Endothelial cell of umbilical vein (primary cell): ENCODE measurements around the gene PTPRF. TPM values are rescaled to one million over a fixed set of nuclear protein-coding genes. Genes with fewer than 3 reads are reported as not detected.
"Not testable (repeated sequence)": the region's sequence is repeated elsewhere in the genome, so short reads cannot be mapped to it uniquely, and the experiment has no call there.

Experiments used
- BruUV-seq: library from RNA; stranded (reverse); fragments of 400-500 nt; replicated peaks from 2 replicates; lab custom pipeline; 2021; lab: Mats Ljungman, UMichigan
- CTCF ChIA-PET: fragments of 300-600, 350-600 bp; sonication (Branson Sonifier 250); formaldehyde crosslinking; loops from one replicate; lab custom pipeline; 2021; ENCODE audit warnings: antibody characterized with exemption, inconsistent platforms; lab: Charles Lee
- POLR2A ChIA-PET: fragments of 300-600, 350-600 bp; sonication (Branson Sonifier 250); formaldehyde crosslinking; loops from one replicate; lab custom pipeline; 2021; ENCODE audit warnings: antibody characterized with exemption, inconsistent platforms; lab: Charles Lee
- DNase-seq: peaks from one replicate; pipeline ENCODE4 v3.0.0-alpha.2; 2011; ENCODE audit warnings: low read depth, low spot score
- FAIRE-seq: peaks from 2 replicates; lab custom pipeline; 2011; peaks lifted over from hg19 to GRCh38; lab: Jason Lieb, UNC
- H2AFZ ChIP-seq: 2 replicates; pipeline ENCODE4 v1.6.0; 2012; ENCODE audit warnings: low read depth, low read length, control low read depth, inconsistent platforms
- H3K27ac ChIP-seq: 2 replicates; pipeline ENCODE4 v1.5.1; 2011; ENCODE audit warnings: low read depth, mild to moderate bottlenecking, control low read depth, low read length, moderate library complexity; ENCODE audit not compliant: insufficient read depth
- H3K27me3 ChIP-seq, 2 experiments: 2 replicates each; pipeline versions ENCODE4 v1.6.0 to v1.6.1; 2011; ENCODE audit warnings: low read length in 2 of 2, mixed read lengths in 1 of 2; ENCODE audit not compliant: control insufficient read depth in 2 of 2, insufficient read depth in 2 of 2
- H3K36me3 ChIP-seq, 2 experiments: 2 replicates in 1 of 2; 3 replicates in 1 of 2; pipeline ENCODE4 v1.5.1; 2011; ENCODE audit warnings: low read length in 2 of 2, mild to moderate bottlenecking in 1 of 2, moderate library complexity in 1 of 2; ENCODE audit not compliant: control insufficient read depth in 2 of 2, insufficient read depth in 2 of 2; ENCODE audit errors: extremely low read depth in 1 of 2
- H3K4me1 ChIP-seq: 3 replicates; pipeline ENCODE4 v1.5.1; 2011; ENCODE audit warnings: mild to moderate bottlenecking, low read length; ENCODE audit not compliant: control insufficient read depth, insufficient read depth; ENCODE audit errors: extremely low read depth
- H3K4me2 ChIP-seq: 2 replicates; pipeline ENCODE4 v1.6.1; 2011; ENCODE audit warnings: low read length, control low read depth, mixed read lengths; ENCODE audit not compliant: insufficient read depth
- H3K4me3 ChIP-seq, 3 experiments: fragments of 200-600 bp in 1 of 3; sonication (generic), shearing (Covaris generic) in 1 of 3; replicated peaks in 1 of 3; 2 replicates each; pipeline ENCODE4 v1.5.1; 2011 to 2016; ENCODE audit warnings: control low read depth in 3 of 3, low read length in 3 of 3, mild to moderate bottlenecking in 2 of 3, inconsistent platforms in 1 of 3, low read depth in 1 of 3, moderate library complexity in 1 of 3; ENCODE audit not compliant: insufficient read depth in 1 of 3
- H3K79me2 ChIP-seq: 2 replicates; pipeline ENCODE4 v1.6.0; 2012; ENCODE audit warnings: low read length, inconsistent platforms; ENCODE audit not compliant: control insufficient read depth, insufficient read depth
- H3K9ac ChIP-seq: replicated peaks from 2 replicates; pipeline ENCODE3; 2011; ENCODE audit warnings: low read length, control low read depth; ENCODE audit not compliant: insufficient read depth; ENCODE audit errors: extremely low read depth
- H3K9me1 ChIP-seq: replicated peaks from 3 replicates; pipeline ENCODE4 v1.6.0; 2011; ENCODE audit warnings: mild to moderate bottlenecking, low read length; ENCODE audit not compliant: control insufficient read depth, insufficient read depth; ENCODE audit errors: extremely low read depth
- H3K9me3 ChIP-seq: replicated peaks from 2 replicates; pipeline ENCODE4 v1.5.1; 2012; ENCODE audit warnings: low read length, inconsistent platforms; ENCODE audit not compliant: control insufficient read depth, insufficient read depth
- H4K20me1 ChIP-seq: replicated peaks from 2 replicates; pipeline ENCODE3; 2011; ENCODE audit warnings: mild to moderate bottlenecking, low read length; ENCODE audit not compliant: control insufficient read depth, insufficient read depth; ENCODE audit errors: extremely low read depth
- EZH2 ChIP-seq: IDR thresholded peaks from 2 replicates; pipeline ENCODE4 v1.6.1; 2012; ENCODE audit warnings: borderline replicate concordance, low read depth, mild to moderate bottlenecking, moderate library complexity, low read length, inconsistent platforms; ENCODE audit not compliant: severe bottlenecking
- POLR2AphosphoS5 ChIP-seq: IDR thresholded peaks from 2 replicates; pipeline ENCODE4 v1.6.1; 2012; ENCODE audit warnings: low read depth, mild to moderate bottlenecking, control low read depth, low read length, moderate library complexity; ENCODE audit not compliant: insufficient read depth
- dilution Hi-C: fragments of 300-500 bp; cut with MboI; formaldehyde crosslinking; loops from one replicate; pipeline ENCODE4 v1.15.0; 2019; ENCODE audit warnings: low sequenced_read_pairs; ENCODE audit not compliant: extremely low pct_ligation_motif_present
- intact Hi-C: fragments of 100-400 bp; cut with micrococcal nuclease; formaldehyde crosslinking; loops from one replicate; pipeline ENCODE4 v1.10.0; 2022
- polyA plus RNA-seq, 4 experiments: library from polyadenylated mRNA; depleted of rRNA in 3 of 4; stranded (reverse) in 3 of 4; unstranded in 1 of 4; fragments of >200 nt; gene quantifications; 2 replicates each; pipeline versions ENCODE4 v1.2.1 to v1.2.3, GENCODE V29; 2011 to 2012; ENCODE audit warnings: missing spikeins in 1 of 4
- total RNA-seq: library from RNA; stranded (reverse); gene quantifications from 2 replicates; pipeline ENCODE4 v1.2.3, GENCODE V29; 2021
- TF ChIP-seq, protein P1 (sequence below): IDR thresholded peaks from 2 replicates; pipeline ENCODE4 v1.6.1; 2011; ENCODE audit not compliant: insufficient read depth, insufficient read length

The PTPRF gene
- total and polyA plus RNA-seq, 2 donors (not counting 3 experiments of a cell fraction or from before 2014, with no cell fraction given) = 217 to 338 TPM

DNA sequence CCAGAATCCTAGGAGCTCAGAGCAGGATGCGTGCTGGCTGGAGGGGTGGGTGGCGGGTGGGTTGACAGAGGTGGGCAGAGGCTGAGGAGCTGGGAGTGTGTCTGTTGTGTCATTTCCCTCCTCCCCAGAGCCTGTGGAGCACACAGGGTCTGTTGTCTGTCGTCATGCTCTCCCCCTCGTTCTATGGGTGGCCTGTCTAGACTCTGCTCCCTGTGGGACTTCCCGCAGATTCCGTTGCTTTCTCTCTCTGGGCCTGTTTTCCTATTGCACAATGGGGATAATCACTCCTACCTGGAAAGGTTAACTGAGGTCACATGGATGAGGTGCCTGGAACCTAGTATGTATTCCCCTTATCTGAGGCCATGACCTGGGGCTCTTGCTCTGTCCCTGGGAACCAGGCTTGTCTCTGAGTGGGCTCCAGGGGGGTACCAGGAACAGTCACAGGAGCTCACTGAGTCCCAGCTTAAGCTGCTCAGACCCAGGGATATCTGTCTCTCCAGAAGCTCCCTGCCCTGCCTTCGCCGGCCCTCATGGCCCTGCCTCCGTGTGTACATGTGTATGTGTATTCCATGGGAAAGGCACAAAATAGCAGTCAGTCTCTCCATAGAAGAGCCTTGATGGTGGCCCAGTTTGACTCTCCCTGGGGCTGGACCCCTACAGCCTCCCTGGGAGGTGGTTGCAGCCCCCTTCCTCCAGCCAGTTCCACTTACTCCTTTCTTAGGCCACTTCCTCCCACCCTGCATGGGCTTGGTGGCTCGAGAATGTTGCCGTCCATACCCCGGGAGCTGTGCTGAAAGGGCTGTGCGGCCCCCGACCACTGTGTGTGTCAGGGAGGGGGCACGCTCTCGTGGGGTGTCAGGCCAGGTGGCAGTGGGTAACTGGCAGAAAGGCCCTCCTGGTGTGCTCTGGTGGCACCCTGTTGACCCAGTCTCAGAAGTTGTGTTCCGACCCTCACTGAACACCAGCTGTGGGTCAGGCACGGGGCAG, 17.9 kb downstream of the PTPRF start:
- no peak overlapping the region for H3K4me2 ChIP-seq
- peaks cover 6% of the 10 kb centered on the region for H3K4me1 ChIP-seq
- dilution Hi-C loops = no loop called here
- BruUV-seq = no TSS peak
- no peak overlapping the region for H3K9ac ChIP-seq
- FAIRE-seq (no peak), DNase-seq (no peak)
- H4K20me1 ChIP-seq = no peaks in the 10 kb centered on the region
- CTCF ChIA-PET = no interaction called here
- H3K9me1 ChIP-seq = no peaks in the 10 kb centered on the region
- no peak overlapping the region for H3K4me3 ChIP-seq
- peaks cover 2 to 26% of the 10 kb centered on the region in 2 experiments for H3K36me3 ChIP-seq
- TF ChIP-seq EZH2 (no peak), POLR2AphosphoS5 (no peak)
- TF ChIP-seq, protein P1, sequence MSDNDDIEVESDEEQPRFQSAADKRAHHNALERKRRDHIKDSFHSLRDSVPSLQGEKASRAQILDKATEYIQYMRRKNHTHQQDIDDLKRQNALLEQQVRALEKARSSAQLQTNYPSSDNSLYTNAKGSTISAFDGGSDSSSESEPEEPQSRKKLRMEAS = no peak
- H3K9me3 ChIP-seq = no peaks in the 10 kb centered on the region
- H2AFZ ChIP-seq = no peak overlapping the region
- peaks cover 8% of the 10 kb centered on the region for H3K79me2 ChIP-seq
- intact Hi-C loops = no loop called here
- no peak overlapping the region for H3K27ac ChIP-seq
- H3K27me3 ChIP-seq = no peaks in the 10 kb centered on the region
- POLR2A ChIA-PET = no interaction called here

DNA sequence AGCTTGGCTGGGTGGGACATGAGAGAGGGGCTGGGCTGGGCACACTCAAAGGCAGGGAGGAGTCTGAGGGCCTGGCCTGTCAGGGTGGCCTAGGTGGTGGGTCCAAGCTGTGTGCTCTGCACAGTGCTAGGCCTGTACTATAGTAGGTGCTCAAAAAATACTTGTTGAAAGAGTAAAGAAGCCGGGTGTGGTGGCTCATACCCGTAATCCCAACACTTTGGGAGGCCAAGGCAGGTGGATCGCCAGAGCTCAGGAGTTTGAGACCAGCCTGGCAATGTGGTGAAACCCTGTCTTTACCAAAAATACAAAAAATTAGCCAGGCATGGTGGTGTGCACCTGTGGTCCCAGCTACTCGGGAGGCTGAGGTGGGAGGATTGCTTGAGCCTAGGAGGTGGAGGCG, 18.7 kb downstream of the PTPRF start:
- BruUV-seq, H3K27ac ChIP-seq, H4K20me1 ChIP-seq, DNase-seq, H3K9me1 ChIP-seq, H3K4me2 ChIP-seq, H3K27me3 ChIP-seq, H3K4me3 ChIP-seq, FAIRE-seq, H3K9ac ChIP-seq, H3K4me1 ChIP-seq, dilution Hi-C loops, H3K79me2 ChIP-seq, H2AFZ ChIP-seq, H3K9me3 ChIP-seq, intact Hi-C loops, POLR2A ChIA-PET: not testable (repeated sequence)
- CTCF ChIA-PET = interaction anchor here (0.9 kb wide), 1 partner anchor 8 kb away, joined by 5 read pairs; no protein-coding TSS in a partner anchor
- peaks cover 8 to 32% of the 10 kb centered on the region in 2 experiments for H3K36me3 ChIP-seq
